OCI-LY7 (cell line): Measurements from ENCODE around the gene CCDC185.

ENCODE experiments used
- EZH2phosphoT487 ChIP-seq: fragments of 200-600 bp; sonication (generic); IDR thresholded peaks from 2 replicates; pipeline ENCODE4 v1.6.1; 2018; ENCODE audit warnings: low read depth, borderline replicate concordance, mild to moderate bottlenecking, mixed run types, antibody characterized with exemption, low read length, moderate library complexity, mixed read lengths
- TF ChIP-seq, protein P1 (sequence below): fragments of 200-600 bp; sonication (generic); conservative IDR thresholded peaks from 2 replicates; pipeline ENCODE4 v1.5.1; 2014; ENCODE audit warnings: mild to moderate bottlenecking, antibody characterized with exemption, low read length, moderate library complexity, mixed read lengths

DNA sequence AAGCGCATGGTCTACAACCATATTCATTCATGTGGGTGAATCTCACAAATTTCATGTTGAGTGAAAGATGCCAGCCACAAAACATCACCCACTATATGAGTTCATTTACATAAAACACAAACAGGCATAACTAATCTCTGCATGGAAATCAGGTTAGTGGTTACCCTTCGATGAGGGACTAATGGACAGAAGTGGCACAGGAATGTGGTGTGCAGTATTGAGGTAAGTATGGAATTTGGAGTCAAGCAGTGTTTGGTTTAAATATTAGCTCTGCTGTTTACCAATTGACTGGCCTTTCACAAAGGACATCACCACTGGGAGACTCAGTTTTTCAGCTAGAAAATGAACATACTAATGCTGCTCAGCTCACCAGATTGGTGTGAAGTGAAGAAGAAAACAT is 24.2 kb downstream of the CCDC185 start:
- TF ChIP-seq, protein P1, sequence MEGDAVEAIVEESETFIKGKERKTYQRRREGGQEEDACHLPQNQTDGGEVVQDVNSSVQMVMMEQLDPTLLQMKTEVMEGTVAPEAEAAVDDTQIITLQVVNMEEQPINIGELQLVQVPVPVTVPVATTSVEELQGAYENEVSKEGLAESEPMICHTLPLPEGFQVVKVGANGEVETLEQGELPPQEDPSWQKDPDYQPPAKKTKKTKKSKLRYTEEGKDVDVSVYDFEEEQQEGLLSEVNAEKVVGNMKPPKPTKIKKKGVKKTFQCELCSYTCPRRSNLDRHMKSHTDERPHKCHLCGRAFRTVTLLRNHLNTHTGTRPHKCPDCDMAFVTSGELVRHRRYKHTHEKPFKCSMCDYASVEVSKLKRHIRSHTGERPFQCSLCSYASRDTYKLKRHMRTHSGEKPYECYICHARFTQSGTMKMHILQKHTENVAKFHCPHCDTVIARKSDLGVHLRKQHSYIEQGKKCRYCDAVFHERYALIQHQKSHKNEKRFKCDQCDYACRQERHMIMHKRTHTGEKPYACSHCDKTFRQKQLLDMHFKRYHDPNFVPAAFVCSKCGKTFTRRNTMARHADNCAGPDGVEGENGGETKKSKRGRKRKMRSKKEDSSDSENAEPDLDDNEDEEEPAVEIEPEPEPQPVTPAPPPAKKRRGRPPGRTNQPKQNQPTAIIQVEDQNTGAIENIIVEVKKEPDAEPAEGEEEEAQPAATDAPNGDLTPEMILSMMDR = no peak
- no peak for TF ChIP-seq EZH2phosphoT487
